Ovary (tissue), 3 donors: ENCODE measurements around the gene ADAMTSL3.

Experiments
- POLR2A ChIP-seq: fragments of 450-650 bp; IDR thresholded peaks from one replicate; pipeline ENCODE4 v1.6.1; 2017; ENCODE audit warnings: antibody characterized with exemption, mild to moderate bottlenecking, moderate library complexity
- TF ChIP-seq, protein P1 (sequence below), 3 donors: fragments of 450-650 bp in 2 of 3; fragments of 200-600 bp in 1 of 3; IDR thresholded peaks; one replicate each; pipeline versions ENCODE4 v1.5.1 to v1.8.0; 2016 to 2022; ENCODE audit warnings: antibody characterized with exemption in 3 of 3, mild to moderate bottlenecking in 1 of 3
- donor health status: DM: no; HTN: no; CAD: no.

GRCh38 chr15:83709241-83709640 lies 55.3 kb downstream of the ADAMTSL3 start:
- TF ChIP-seq POLR2A = no peak
- TF ChIP-seq, protein P1, sequence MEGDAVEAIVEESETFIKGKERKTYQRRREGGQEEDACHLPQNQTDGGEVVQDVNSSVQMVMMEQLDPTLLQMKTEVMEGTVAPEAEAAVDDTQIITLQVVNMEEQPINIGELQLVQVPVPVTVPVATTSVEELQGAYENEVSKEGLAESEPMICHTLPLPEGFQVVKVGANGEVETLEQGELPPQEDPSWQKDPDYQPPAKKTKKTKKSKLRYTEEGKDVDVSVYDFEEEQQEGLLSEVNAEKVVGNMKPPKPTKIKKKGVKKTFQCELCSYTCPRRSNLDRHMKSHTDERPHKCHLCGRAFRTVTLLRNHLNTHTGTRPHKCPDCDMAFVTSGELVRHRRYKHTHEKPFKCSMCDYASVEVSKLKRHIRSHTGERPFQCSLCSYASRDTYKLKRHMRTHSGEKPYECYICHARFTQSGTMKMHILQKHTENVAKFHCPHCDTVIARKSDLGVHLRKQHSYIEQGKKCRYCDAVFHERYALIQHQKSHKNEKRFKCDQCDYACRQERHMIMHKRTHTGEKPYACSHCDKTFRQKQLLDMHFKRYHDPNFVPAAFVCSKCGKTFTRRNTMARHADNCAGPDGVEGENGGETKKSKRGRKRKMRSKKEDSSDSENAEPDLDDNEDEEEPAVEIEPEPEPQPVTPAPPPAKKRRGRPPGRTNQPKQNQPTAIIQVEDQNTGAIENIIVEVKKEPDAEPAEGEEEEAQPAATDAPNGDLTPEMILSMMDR (IDR thresholded peaks at IDR 0.05) = no peak
